Measurements from ENCODE around the gene FBXW7. TPM values are rescaled to one million over a fixed set of nuclear protein-coding genes. Genes with fewer than 3 reads are reported as not detected.

The FBXW7 gene
- total RNA-seq, 2 experiments from 2014 or later = 35.8 to 37.8 TPM

DNA sequence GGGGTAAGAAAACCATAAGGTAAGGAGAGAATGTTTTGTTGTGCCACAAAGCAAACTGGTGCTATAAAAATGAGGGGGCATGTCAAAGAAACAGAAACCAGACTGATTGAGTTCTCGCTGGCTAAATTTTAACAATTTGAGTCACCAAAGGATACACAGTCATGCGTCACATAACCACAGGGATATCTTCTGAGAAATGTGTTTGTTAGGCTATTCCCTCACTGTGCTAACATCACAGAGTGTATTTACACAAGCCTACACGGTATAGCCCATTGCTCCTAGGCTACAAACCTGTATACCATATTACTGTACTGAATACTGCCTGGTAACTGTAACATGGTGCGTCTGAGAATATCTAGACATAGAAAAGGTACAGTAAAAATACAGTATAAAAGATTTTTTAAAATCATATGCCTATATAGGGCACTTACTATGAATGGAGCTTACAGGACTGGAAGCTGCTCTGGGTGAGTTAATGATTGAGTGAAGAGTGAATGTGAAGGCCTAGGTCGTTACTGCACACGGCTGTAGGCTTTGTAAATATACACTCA, 50.1 kb downstream of the FBXW7 start:
- ChIA-PET POLR2A (interaction anchor here (1.1 kb wide), 1 partner anchor 51 kb away, joined by 3 read pairs; no protein-coding TSS in a partner anchor), CTCF (interaction anchor here (0.6 to 1.9 kb wide), 10 partner anchors 11 to 294 kb away, joined by 3 to 14 read pairs (median 4); partner anchors contain the start of genes ARFIP1 and TIGD4)
- intact Hi-C loops (cut with micrococcal nuclease) = loop anchor here (1.0 to 2.0 kb wide), 3 partner anchors 16 to 50 kb away; partner anchors contain the start of gene FBXW7
- Mint-ChIP-seq H3K4me3 (peak overlapping the region; percentile 23), H3K9me3 (peaks cover 15% of the 10 kb centered on the region), H3K4me1 (ENCODE audit: low read depth) (peaks cover 39% of the 10 kb centered on the region), H3K27ac (no peak overlapping the region), H3K27me3 (no peaks in the 10 kb centered on the region), H3K36me3 (peaks cover 17% of the 10 kb centered on the region)
- no peak for DNase-seq

DNA sequence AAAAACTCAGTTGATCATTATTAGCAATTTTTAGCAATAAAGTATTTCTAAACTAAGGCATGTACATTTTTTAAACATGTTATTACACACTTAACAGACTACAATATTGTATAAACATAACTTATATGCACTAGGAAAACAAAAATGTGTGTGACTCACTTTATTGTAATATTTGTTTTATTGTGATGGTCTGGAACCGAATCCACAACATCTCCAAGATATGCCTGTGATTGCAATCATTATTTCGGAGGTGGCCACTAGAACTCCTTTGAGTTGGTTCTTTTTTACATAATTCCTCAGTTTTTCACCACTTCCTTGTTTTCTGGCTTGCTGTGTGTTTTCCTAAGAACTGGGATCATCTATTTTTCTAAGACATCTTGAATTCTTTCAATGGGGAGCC, 53.7 kb downstream of the FBXW7 start:
- Mint-ChIP-seq H3K36me3 (peaks cover 18% of the 10 kb centered on the region), H3K27me3 (no peaks in the 10 kb centered on the region), H3K4me1 (ENCODE audit: low read depth) (peaks cover 48% of the 10 kb centered on the region), H3K27ac (no peak overlapping the region), H3K9me3 (peaks cover 15% of the 10 kb centered on the region), H3K4me3 (no peak overlapping the region)
- CTCF ChIA-PET = no interaction called here
- intact Hi-C loops (cut with micrococcal nuclease) = no loop called here
- POLR2A ChIA-PET = no interaction called here
- no peak for DNase-seq

DNA sequence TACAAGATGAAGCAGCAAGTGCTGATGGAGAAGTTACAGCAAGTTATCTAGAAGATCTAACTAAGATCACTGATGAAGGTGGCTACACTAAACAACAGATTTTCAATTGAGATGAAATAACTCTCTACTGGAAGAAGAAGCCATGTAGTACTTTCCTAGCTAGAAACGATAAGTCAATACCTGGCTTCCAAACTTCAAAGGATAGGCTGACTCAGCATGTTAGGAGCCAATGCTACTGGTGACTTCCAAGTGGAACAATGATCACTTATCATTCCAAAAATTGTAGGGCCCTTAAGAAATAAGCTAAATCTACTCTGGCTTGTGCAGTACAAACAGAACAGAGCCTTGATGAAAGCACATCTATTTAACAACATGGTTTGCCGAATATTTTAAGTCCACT, 55.0 kb downstream of the FBXW7 start:
- Mint-ChIP-seq H3K4me1 (ENCODE audit: low read depth) (peaks cover 42% of the 10 kb centered on the region), H3K36me3 (peaks cover 18% of the 10 kb centered on the region), H3K4me3 (no peak overlapping the region), H3K27me3 (no peaks in the 10 kb centered on the region), H3K27ac (no peak overlapping the region), H3K9me3 (peaks cover 15% of the 10 kb centered on the region)
- DNase-seq = no peak
- CTCF ChIA-PET = interaction anchor here (0.8 to 0.9 kb wide), 2 partner anchors 20 to 73 kb away, joined by 3 to 5 read pairs; no protein-coding TSS in a partner anchor
- POLR2A ChIA-PET = no interaction called here
- intact Hi-C loops (cut with micrococcal nuclease) = no loop called here

DNA sequence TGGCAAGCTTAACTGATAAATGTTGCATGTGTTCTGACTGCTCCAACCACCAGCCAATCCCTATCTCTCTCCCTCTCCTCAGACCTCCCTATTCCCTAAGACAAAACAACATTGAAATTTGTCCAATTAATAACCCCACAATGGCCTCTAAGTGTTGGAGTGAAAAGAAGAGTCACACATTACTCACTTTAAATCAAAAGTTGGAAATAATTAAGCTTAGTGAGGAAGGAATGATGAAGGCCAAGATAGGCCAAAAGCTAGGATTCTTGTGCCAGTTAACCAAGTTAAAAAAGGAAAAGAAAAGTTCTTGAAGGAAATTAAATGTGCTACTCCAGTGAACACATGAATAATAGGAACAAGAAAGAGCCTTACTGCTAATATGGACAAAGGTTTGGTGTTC, 55.6 kb downstream of the FBXW7 start:
- H3K27me3 Mint-ChIP-seq = no peaks in the 10 kb centered on the region
- no peak overlapping the region for H3K27ac Mint-ChIP-seq
- peaks cover 18% of the 10 kb centered on the region for H3K36me3 Mint-ChIP-seq
- H3K9me3 Mint-ChIP-seq = peaks cover 15% of the 10 kb centered on the region
- H3K4me1 Mint-ChIP-seq (ENCODE audit: low read depth) = peaks cover 36% of the 10 kb centered on the region
- ChIA-PET POLR2A (no interaction called here), CTCF (interaction anchor here (0.7 to 0.9 kb wide), 3 partner anchors 21 to 73 kb away, joined by 3 to 5 read pairs (median 3); no protein-coding TSS in a partner anchor)
- DNase-seq = no peak
- H3K4me3 Mint-ChIP-seq = no peak overlapping the region
- intact Hi-C loops (cut with micrococcal nuclease) = no loop called here

DNA sequence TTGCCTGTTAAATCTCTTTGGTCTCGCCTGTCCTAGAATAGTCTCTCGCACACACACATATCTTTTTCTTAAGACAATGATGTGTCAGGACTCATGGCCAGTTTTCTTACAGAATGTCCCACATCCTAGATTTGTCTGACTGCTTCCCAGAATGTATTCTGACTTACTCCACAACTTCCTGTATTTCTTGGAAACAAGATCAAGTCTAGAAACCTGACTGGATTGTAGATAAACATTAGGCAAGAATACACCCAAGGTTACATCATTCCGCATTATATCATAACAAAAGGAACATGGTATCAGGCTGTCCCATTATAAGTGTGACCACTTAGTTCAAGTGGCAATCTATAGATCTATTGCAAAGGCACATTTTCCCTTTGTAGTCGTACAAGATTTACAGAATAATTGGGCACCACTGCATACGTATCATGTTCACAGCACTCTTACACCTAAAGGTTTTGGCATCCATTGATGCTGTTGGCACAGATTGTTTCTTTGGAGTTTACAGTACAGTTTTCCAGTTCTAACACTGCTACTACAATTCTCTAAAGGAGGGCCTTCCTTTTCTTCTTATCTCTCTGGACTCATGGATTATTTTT, 56.4 kb downstream of the FBXW7 start:
- DNase-seq = no peak
- ChIA-PET POLR2A (no interaction called here), CTCF (interaction anchor here (0.7 to 1.9 kb wide), 2 partner anchors 22 to 63 kb away, joined by 3 to 7 read pairs; no protein-coding TSS in a partner anchor)
- H3K9me3 Mint-ChIP-seq = peaks cover 15% of the 10 kb centered on the region
- H3K36me3 Mint-ChIP-seq = peaks cover 18% of the 10 kb centered on the region
- peaks cover 31% of the 10 kb centered on the region for H3K4me1 Mint-ChIP-seq (ENCODE audit: low read depth)
- no peaks in the 10 kb centered on the region for H3K27me3 Mint-ChIP-seq
- H3K27ac Mint-ChIP-seq = no peak overlapping the region
- intact Hi-C loops (cut with micrococcal nuclease) = no loop called here
- no peak overlapping the region for H3K4me3 Mint-ChIP-seq

DNA sequence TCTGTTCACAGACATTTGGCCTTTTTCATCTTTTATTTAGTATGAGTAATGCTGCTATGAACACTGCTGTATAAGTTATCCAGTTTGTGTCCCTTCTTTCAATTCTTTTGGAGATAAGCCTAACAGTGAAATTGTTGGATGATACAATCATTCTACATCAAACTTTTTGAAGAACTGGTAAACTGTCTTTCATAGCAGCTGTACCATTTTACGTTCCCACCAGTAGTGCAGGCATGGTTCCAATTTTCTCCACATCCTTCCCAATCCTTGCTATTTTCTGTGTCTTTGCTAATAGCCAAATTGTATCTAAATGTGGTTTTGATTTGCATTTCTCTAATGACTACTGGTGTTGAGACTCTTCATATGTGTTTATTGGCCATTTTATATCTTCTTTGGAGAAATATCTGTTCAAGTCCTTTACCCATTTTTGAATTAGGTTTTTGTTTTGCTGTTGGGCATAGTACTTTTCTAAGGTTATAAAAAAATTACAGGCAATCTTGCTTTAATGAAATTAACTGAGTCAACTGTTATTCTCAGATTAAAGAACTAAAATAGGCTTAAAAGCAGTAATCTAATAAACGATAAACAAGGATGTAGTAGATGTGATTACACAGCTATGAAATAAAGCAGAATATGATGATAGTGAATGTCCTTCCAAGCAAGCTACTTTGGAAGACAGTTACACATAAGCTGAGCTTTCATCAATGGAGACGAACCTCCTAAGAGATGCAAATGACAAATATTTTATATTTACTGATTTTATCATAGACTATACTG, 57.2 kb downstream of the FBXW7 start:
- intact Hi-C loops (cut with micrococcal nuclease) = no loop called here

DNA sequence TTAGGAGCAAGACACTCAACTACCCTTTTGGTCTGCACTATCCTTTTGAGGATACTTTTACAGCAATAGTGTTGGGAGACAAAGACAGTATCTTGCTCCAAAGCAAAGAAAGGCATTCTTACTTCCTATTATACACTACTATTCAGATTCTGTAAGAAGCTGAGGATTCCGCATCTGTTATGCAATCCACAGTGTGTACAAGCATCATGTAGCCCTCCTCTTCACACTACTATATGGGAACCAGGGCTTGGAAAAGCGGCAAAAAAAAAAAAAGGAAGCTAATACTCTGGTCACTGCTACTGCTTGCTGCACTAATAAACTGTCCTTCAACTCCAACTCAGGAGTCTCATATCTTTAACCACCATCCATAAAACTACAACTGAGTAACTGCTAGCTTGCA, 59.1 kb downstream of the FBXW7 start:
- Mint-ChIP-seq H3K9me3 (peaks cover 9% of the 10 kb centered on the region), H3K36me3 (peaks cover 12% of the 10 kb centered on the region), H3K27me3 (no peaks in the 10 kb centered on the region), H3K4me3 (no peak overlapping the region), H3K27ac (no peak overlapping the region), H3K4me1 (ENCODE audit: low read depth) (peaks cover 35% of the 10 kb centered on the region)
- intact Hi-C loops (cut with micrococcal nuclease) = no loop called here
- POLR2A ChIA-PET = no interaction called here
- CTCF ChIA-PET = interaction anchor here (0.6 to 1.2 kb wide), 2 partner anchors 10 to 11 kb away, joined by 3 read pairs; no protein-coding TSS in a partner anchor
- DNase-seq = no peak

More for the DNA sequence above, 57.2 kb downstream of the FBXW7 start:
- ChIA-PET POLR2A (interaction anchor here (1.7 kb wide), 1 partner anchor 58 kb away, joined by 4 read pairs; the partner anchor contains the start of gene FBXW7), CTCF (interaction anchor here (0.6 to 1.9 kb wide), 2 partner anchors 22 to 45 kb away, joined by 3 to 7 read pairs; no protein-coding TSS in a partner anchor)
- Mint-ChIP-seq H3K27me3 (no peaks in the 10 kb centered on the region), H3K4me1 (ENCODE audit: low read depth) (peaks cover 33% of the 10 kb centered on the region), H3K9me3 (peaks cover 15% of the 10 kb centered on the region), H3K27ac (no peak overlapping the region), H3K4me3 (no peak overlapping the region), H3K36me3 (peaks cover 21% of the 10 kb centered on the region)
- no peak for DNase-seq

DNA sequence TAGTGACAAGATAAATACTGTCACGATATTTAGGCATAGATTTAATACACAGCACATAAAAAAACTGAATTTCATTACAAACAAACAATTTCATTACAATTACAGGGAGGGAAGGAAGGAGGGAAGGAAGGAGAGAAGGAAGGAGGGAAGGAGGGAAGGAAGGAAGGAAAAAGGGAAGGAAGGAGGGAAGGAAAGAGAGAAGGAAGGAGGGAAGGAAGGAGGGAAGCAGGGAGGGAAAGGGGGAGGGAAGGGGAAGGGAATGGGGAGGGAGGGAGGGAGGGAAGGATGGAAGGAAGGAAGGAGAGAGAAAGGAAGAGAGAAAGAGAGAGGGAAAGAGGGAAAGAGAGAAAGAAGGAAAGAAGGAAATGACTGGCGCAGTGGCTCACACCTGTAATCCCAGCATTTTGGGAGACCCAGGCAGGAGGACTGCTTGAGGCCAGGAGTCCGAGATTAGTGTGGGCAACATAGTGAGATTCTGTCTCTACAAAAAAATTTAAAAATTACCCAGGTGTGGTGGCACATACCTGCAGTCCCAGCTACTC, 64.6 kb downstream of the FBXW7 start:
- intact Hi-C loops (cut with micrococcal nuclease) = no loop called here
- Mint-ChIP-seq H3K36me3 (peaks cover 9% of the 10 kb centered on the region), H3K4me1 (ENCODE audit: low read depth) (peaks cover 15% of the 10 kb centered on the region), H3K9me3 (peaks cover 5% of the 10 kb centered on the region), H3K27me3 (no peaks in the 10 kb centered on the region), H3K27ac (no peak overlapping the region), H3K4me3 (no peak overlapping the region)
- CTCF ChIA-PET = interaction anchor here (1.3 kb wide), 1 partner anchor 30 kb away, joined by 5 read pairs; no protein-coding TSS in a partner anchor
- POLR2A ChIA-PET = no interaction called here
- no peak for DNase-seq

DNA sequence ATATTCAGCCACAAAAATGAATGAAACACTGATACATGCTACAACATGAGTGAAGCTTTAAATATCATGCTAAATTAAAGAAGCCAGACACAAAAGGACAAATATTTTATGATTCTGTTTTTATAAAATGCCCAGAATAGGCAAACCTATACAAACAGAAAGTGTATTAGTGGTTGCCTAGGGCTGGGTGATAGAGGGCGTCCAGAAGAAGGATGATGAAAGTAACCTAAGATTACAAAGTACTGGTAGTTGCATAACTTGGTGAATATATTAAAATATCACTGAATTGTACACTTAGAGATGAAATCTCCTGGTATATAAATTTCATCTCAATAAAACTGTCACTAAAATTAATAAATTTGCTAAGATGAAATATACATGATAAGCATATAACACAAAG, 67.5 kb downstream of the FBXW7 start:
- Mint-ChIP-seq H3K4me1 (ENCODE audit: low read depth) (peaks cover 30% of the 10 kb centered on the region), H3K27ac (no peak overlapping the region), H3K9me3 (peaks cover 5% of the 10 kb centered on the region), H3K27me3 (no peaks in the 10 kb centered on the region), H3K4me3 (no peak overlapping the region), H3K36me3 (peaks cover 6% of the 10 kb centered on the region)
- DNase-seq = no peak
- POLR2A ChIA-PET = no interaction called here
- CTCF ChIA-PET = no interaction called here
- intact Hi-C loops (cut with micrococcal nuclease) = no loop called here

DNA sequence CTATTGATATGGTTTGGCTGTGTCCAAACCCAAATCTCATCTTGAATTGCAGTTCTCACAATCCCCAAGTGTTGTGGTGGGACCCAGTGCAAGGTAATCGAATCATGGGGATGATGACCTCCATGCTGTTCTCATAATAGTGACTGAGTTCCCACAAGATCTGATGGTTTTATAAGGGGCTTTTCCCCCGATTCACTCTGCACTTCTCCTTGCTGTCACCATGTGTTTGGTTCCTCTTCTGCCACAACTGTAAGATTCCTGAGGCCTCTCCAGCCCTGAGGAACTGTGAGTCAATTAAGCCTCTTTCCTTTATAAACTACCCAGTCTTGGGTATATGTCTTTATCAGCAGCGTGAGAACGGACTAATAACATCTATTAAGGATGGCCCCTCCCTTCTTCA, 68.8 kb downstream of the FBXW7 start:
- intact Hi-C loops (cut with micrococcal nuclease) = no loop called here
- H3K4me3 Mint-ChIP-seq = no peak overlapping the region
- H3K27ac Mint-ChIP-seq = no peak overlapping the region
- H3K4me1 Mint-ChIP-seq (ENCODE audit: low read depth) = peaks cover 35% of the 10 kb centered on the region
- H3K9me3 Mint-ChIP-seq = peaks cover 5% of the 10 kb centered on the region
- no peak for DNase-seq
- CTCF ChIA-PET = interaction anchor here (0.7 kb wide), 1 partner anchor 660 kb away, joined by 3 read pairs; no protein-coding TSS in a partner anchor
- POLR2A ChIA-PET = no interaction called here
- no peaks in the 10 kb centered on the region for H3K27me3 Mint-ChIP-seq
- peaks cover 6% of the 10 kb centered on the region for H3K36me3 Mint-ChIP-seq

DNA sequence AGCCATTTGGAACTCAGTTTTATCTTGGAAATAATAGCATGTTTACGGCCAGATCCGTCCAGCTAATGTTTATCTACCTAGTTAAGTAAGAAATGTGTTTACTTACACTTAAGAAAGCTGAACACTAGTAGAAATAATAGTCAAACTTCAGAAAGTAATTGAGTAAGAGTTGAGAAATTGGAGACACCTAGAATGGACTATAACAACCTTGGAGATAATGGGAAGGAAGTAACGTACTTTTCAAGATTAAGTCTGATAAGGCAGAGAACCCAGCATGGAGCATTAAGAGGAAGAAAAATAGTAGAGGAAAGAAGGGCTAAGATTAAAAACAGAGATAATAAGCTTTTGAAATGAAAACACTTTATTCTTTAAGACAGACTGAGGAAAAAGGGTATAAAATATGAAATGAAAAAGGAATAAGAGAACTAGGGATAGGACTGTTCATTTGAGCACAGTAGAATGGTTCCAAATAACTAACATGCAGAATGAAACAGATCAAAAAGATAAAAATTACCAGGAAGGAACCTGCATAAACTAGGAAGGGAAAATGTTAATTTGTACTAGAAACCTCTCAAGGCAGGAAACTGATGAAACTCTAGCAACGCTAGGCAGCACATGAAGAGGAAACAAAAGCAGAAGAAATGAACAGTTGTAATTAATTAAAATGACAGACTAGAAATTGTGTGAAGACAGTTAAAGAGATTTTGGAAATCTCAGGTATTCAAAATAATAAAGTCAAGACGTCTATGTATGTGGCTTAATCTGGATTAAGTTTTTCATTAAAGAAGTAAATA, 71.7 kb downstream of the FBXW7 start:
- ChIA-PET POLR2A (no interaction called here), CTCF (interaction anchor here (0.7 to 1.0 kb wide), 3 partner anchors 177 to 1334 kb away, joined by 3 to 4 read pairs (median 4); no protein-coding TSS in a partner anchor)
- Mint-ChIP-seq H3K27ac (peak overlapping the region; percentile 15), H3K36me3 (peaks cover 5% of the 10 kb centered on the region), H3K27me3 (no peaks in the 10 kb centered on the region), H3K4me3 (no peak overlapping the region), H3K4me1 (ENCODE audit: low read depth) (peaks cover 47% of the 10 kb centered on the region), H3K9me3 (no peaks in the 10 kb centered on the region)
- no peak for DNase-seq
- intact Hi-C loops (cut with micrococcal nuclease) = no loop called here
